Activated CD4-positive, CD25-positive, alpha-beta regulatory T cell (primary cell): ENCODE results near the gene CC2D2A.

ENCODE experiments used
- DNase-seq, 4 experiments: peaks; one replicate each; lab custom pipeline; 2025; lab: John Stamatoyannopoulos, UW

CC2D2A gene

DNA sequence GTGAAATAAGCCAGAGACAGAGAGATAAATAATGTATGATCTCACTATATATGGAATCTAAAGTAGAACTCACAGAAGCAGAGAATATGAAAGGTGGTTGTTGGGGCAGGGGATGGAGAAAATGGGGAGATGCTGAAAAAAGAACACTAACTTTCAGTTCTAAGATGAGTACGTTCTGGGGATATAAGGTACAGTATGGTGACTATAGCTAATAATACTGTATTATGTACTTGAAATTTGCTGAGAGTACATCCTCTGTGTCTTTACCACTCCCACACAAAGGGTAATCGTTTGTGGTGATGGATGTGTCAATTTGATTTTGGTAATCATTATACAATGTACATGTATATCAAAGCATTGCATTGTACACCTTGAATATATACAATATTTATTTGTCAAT, 178.9 kb downstream of the CC2D2A start:
- no peak for DNase-seq

DNA sequence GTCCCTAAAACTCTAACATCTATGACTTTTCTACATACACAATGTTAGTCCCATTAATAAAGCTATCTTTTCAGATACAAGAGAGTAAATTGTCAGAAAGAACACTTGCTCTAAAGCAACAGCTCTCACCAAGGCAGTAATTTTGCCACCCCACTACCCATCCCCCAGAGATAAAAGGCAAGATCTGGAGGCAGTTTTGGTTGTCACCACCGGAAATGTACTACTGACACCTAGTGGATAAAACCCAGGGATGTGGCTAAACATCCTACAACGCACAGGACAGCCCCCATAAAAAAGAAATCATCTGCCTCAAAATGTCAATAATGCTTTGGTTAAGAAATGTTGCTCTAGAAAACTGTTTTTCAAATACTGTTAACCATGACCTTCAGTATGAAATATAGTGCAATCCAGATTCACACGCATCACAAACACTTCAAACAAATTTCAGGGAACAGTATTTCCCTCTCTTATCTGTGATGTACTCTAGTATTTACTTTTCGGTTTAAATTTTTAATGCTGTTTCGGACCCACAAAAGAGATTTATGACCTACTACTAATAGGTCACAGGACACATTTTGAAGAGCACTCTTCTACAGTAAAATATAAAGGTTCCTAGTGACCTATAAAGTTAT, 180.3 kb downstream of the CC2D2A start:
- peak in 3 of 4 experiments; percentile 3 to 25 (median 9) for DNase-seq
